ENCODE results near the gene SYNDIG1. TPM values are rescaled to one million over a fixed set of nuclear protein-coding genes. Genes with fewer than 3 reads are reported as not detected.

Gene SYNDIG1
- polyA plus RNA-seq, 1 of the 3 experiments (the other 2 are of a cell fraction) = not detected

DNA sequence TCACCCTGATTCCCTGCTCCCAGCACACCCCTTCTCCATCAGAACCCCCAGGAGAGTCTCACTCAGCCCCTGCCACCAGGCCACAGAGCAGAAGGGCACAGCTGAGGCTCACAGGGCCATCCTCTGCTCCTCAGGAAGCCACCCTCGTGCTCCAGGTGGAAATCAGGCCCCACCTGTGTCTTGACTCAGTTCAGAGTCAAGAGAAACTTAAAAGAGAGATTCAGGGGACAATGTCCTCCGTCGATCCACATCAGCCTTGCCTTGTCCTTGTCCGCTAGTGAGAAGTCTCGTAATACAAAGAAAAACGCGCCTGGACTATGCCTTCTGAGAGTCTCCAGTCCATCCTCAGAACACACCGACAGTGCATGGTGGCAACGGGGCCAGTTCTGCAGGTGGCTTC is 114.6 kb downstream of the SYNDIG1 start:
- Histone ChIP-seq H3K9me2 (no peaks in the 10 kb centered on the region), H3K9me3 (no peaks in the 10 kb centered on the region), H3K79me2 (ENCODE audit: insufficient read depth) (no peaks in the 10 kb centered on the region), H3K36me3 (replicated peaks in 1 of 2; ENCODE audit: control insufficient read depth in 1 of 2, insufficient read depth in 2 of 2, low read length in 1 of 2) (no peaks in the 10 kb centered on the region), H3K4me1 (ENCODE audit: control insufficient read depth in 1 of 2, insufficient read depth in 2 of 2, low read depth in 1 of 2, low read length in 1 of 2) (peaks cover 0 to 26% of the 10 kb centered on the region in 2 experiments; a peak in 2 of 4 replicates), H3K27me3 (ENCODE audit: insufficient read depth) (no peaks in the 10 kb centered on the region), H3K9ac (no peak overlapping the region), H3F3A (replicated peaks; ENCODE audit: insufficient read depth) (no peaks in the 10 kb centered on the region), H3K4me3 (ENCODE audit: low read depth in 2 of 2, low read length in 1 of 2) (no peak overlapping the region), H2AFZ (ENCODE audit: low read depth) (no peak overlapping the region), H3K27ac (ENCODE audit: low read depth in 2 of 2, low read length in 1 of 2) (no peak overlapping the region), H3K4me2 (no peak overlapping the region), H4K20me1 (ENCODE audit: insufficient read depth) (no peaks in the 10 kb centered on the region)
- DNase-seq = no peak
- ChIA-PET CTCF (no interaction called here), POLR2A (no interaction called here)
- TF ChIP-seq FOXJ3 (CRISPR knock-in tag; IDR thresholded peaks at IDR 0.05) (no peak), FOXM1 (IDR thresholded peaks at IDR 0.05; ENCODE audit: low read depth) (no peak), NRF1 (IDR thresholded peaks at IDR 0.05; ENCODE audit: low read depth, low read length) (no peak), TAF1 (IDR thresholded peaks at IDR 0.05; ENCODE audit: borderline replicate concordance, low read depth, low read length) (no peak), JUND (IDR thresholded peaks at IDR 0.05) (no peak)
- TF ChIP-seq, protein P1, sequence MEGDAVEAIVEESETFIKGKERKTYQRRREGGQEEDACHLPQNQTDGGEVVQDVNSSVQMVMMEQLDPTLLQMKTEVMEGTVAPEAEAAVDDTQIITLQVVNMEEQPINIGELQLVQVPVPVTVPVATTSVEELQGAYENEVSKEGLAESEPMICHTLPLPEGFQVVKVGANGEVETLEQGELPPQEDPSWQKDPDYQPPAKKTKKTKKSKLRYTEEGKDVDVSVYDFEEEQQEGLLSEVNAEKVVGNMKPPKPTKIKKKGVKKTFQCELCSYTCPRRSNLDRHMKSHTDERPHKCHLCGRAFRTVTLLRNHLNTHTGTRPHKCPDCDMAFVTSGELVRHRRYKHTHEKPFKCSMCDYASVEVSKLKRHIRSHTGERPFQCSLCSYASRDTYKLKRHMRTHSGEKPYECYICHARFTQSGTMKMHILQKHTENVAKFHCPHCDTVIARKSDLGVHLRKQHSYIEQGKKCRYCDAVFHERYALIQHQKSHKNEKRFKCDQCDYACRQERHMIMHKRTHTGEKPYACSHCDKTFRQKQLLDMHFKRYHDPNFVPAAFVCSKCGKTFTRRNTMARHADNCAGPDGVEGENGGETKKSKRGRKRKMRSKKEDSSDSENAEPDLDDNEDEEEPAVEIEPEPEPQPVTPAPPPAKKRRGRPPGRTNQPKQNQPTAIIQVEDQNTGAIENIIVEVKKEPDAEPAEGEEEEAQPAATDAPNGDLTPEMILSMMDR (IDR thresholded peaks at IDR 0.05) = no peak
- TF ChIP-seq, protein P2, sequence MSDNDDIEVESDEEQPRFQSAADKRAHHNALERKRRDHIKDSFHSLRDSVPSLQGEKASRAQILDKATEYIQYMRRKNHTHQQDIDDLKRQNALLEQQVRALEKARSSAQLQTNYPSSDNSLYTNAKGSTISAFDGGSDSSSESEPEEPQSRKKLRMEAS (IDR thresholded peaks at IDR 0.05; ENCODE audit: low read depth) = no peak
- 71% methylated on average over 9 of the region's 9 CpGs for WGBS (ENCODE audit: low lambda C conversion rate)

DNA sequence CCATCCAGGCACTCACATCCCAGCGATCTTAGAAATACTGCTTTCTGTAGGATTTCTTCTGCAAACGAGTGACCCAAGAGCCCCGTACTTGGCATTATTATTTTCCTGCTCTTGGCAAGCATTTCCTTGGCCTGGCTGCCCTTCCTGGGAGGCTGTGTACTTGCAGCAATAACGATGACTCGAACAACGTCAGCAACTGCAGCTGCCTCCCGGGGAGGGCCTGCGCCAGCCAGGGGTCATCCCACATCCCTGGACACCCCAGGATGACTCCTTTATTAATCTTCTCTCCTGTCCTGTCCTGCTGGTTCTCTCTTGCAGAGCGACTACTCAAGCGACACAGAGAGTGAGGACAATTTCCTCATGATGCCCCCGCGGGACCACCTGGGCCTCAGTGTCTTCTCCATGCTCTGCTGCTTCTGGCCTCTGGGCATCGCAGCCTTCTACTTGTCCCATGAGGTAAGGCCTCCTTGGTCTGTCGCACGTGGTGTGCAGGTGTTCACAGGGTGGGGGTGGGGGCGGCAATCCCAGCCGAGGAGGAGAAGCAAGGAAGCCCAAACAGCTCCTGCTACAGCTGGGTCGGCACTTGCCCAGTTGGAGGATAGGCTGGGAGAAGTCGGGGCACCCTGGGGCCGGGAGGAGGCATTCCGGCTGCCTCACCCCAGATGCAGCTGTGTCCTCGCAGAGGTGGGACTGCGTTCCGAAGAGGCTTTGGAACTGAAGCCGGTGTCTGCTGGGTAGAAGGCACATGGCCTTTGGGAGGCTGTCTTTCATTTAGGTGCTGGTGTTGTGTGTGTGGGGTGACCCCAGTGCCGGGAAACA is 115.3 kb downstream of the SYNDIG1 start:
- ChIA-PET POLR2A (no interaction called here), CTCF (interaction anchor here (0.7 kb wide), 1 partner anchor 665 kb away, joined by 3 read pairs; no protein-coding TSS in a partner anchor)
- Histone ChIP-seq H3K4me3 (ENCODE audit: low read depth in 2 of 2, low read length in 1 of 2) (no peak overlapping the region), H4K20me1 (ENCODE audit: insufficient read depth) (no peaks in the 10 kb centered on the region), H3K9ac (no peak overlapping the region), H3K4me2 (no peak overlapping the region), H3K9me2 (no peaks in the 10 kb centered on the region), H3K79me2 (ENCODE audit: insufficient read depth) (no peaks in the 10 kb centered on the region), H3F3A (replicated peaks; ENCODE audit: insufficient read depth) (no peaks in the 10 kb centered on the region), H3K27me3 (ENCODE audit: insufficient read depth) (no peaks in the 10 kb centered on the region), H3K4me1 (ENCODE audit: control insufficient read depth in 1 of 2, insufficient read depth in 2 of 2, low read depth in 1 of 2, low read length in 1 of 2) (peaks cover 0 to 32% of the 10 kb centered on the region in 2 experiments; a peak in 2 of 4 replicates), H2AFZ (ENCODE audit: low read depth) (no peak overlapping the region), H3K9me3 (no peaks in the 10 kb centered on the region), H3K36me3 (replicated peaks in 1 of 2; ENCODE audit: control insufficient read depth in 1 of 2, insufficient read depth in 2 of 2, low read length in 1 of 2) (no peaks in the 10 kb centered on the region), H3K27ac (ENCODE audit: low read depth in 2 of 2, low read length in 1 of 2) (no peak overlapping the region)
- TF ChIP-seq EZH2phosphoT487 (IDR thresholded peaks at IDR 0.05; ENCODE audit: borderline replicate concordance, low read depth) = no peak
- TF ChIP-seq NFIC (IDR thresholded peaks at IDR 0.05; ENCODE audit: borderline replicate concordance) = 0 out of 2 replicates have a peak, but pooled peaks have one; percentile 14
- DNase-seq = no peak
- WGBS (ENCODE audit: low lambda C conversion rate) = 69% methylated on average over 18 of the region's 26 CpGs

Measured in SK-N-SH (cell line).